ENCODE measurements around the gene SYT15B. TPM values are rescaled to one million over a fixed set of nuclear protein-coding genes. Genes with fewer than 3 reads are reported as not detected.
"Not testable (repeated sequence)": the region's sequence is repeated elsewhere in the genome, so short reads cannot be mapped to it uniquely, and the experiment has no call there.

SYT15B gene
- total RNA-seq (1 to 10 TPM; 1.8 to 2.7 TPM), polyA plus RNA-seq (ENCODE audit: insufficient read length in 2 of 2) (10 to 100 TPM in 1 of 2 donors, 1 to 10 TPM in 1; 7.3 to 10.8 TPM)
- long read RNA-seq, donor 1 = 0 reads
- long read RNA-seq, donor 2 = 0 reads
- long read RNA-seq, donor 3 = 0 reads
- long read RNA-seq, donor 4 = 0 reads

- not testable (repeated sequence) for DNase-seq (ENCODE audit: low read depth in 4 of 6, low spot score in 6 of 6); H3K27me3 ChIP-seq (ENCODE audit: control insufficient read depth, insufficient read depth, low read length); H3K4me1 ChIP-seq (ENCODE audit: control insufficient read depth, insufficient read depth, low read length); H3K4me3 ChIP-seq (ENCODE audit: low read depth, low read length); H3K27ac ChIP-seq (ENCODE audit: low read depth, low read length); H3K36me3 ChIP-seq (ENCODE audit: control insufficient read depth, insufficient read depth, low read length); H3K9me3 ChIP-seq (ENCODE audit: control insufficient read depth, insufficient read depth, low read length)
- 36% methylated on average over 6 of the region's 33 CpGs for WGBS (ENCODE audit: insufficient coverage)
Measured at GRCh38 chr10:47763554-47764175, at the start of gene SYT15B. Gene SYT15B, minus strand, starts transcription at chr10:47763592. Its CDS starts 952 bp downstream, at chr10:47762640.

- not testable (repeated sequence) for H3K4me3 ChIP-seq (ENCODE audit: low read depth, low read length); H3K9me3 ChIP-seq (ENCODE audit: control insufficient read depth, insufficient read depth, low read length); H3K4me1 ChIP-seq (ENCODE audit: control insufficient read depth, insufficient read depth, low read length); H3K27me3 ChIP-seq (ENCODE audit: control insufficient read depth, insufficient read depth, low read length); DNase-seq (ENCODE audit: low read depth in 4 of 6, low spot score in 6 of 6); H3K27ac ChIP-seq (ENCODE audit: low read depth, low read length); H3K36me3 ChIP-seq (ENCODE audit: control insufficient read depth, insufficient read depth, low read length)
- no CpG with 5 or more reads among the region's 4 CpGs for WGBS (ENCODE audit: insufficient coverage)
Measured at GRCh38 chr10:47779590-47779989, 16.2 kb upstream of the SYT15B start.

- peak in 4 of 6 donors; percentile 9 to 77 (median 38) for DNase-seq (ENCODE audit: low read depth in 4 of 6, low spot score in 6 of 6)
- 0% methylated on average over 1 of the region's 6 CpGs for WGBS (ENCODE audit: insufficient coverage)
- H3K4me1 ChIP-seq (ENCODE audit: control insufficient read depth, insufficient read depth, low read length) = not testable (repeated sequence)
Measured at GRCh38 chr10:47775361-47776231, 12.2 kb upstream of the SYT15B start.

GRCh38 chr10:47770745-47771144, 7.4 kb upstream of the SYT15B start:
- not testable (repeated sequence) for H3K27me3 ChIP-seq (ENCODE audit: control insufficient read depth, insufficient read depth, low read length); DNase-seq (ENCODE audit: low read depth in 4 of 6, low spot score in 6 of 6); H3K27ac ChIP-seq (ENCODE audit: low read depth, low read length); H3K4me1 ChIP-seq (ENCODE audit: control insufficient read depth, insufficient read depth, low read length); H3K4me3 ChIP-seq (ENCODE audit: low read depth, low read length); H3K36me3 ChIP-seq (ENCODE audit: control insufficient read depth, insufficient read depth, low read length); H3K9me3 ChIP-seq (ENCODE audit: control insufficient read depth, insufficient read depth, low read length)
- no CpG with 5 or more reads among the region's 2 CpGs for WGBS (ENCODE audit: insufficient coverage)

More at GRCh38 chr10:47775361-47776231, 12.2 kb upstream of the SYT15B start:
- H3K9me3 ChIP-seq (ENCODE audit: control insufficient read depth, insufficient read depth, low read length); H3K4me3 ChIP-seq (ENCODE audit: low read depth, low read length); H3K27ac ChIP-seq (ENCODE audit: low read depth, low read length); H3K36me3 ChIP-seq (ENCODE audit: control insufficient read depth, insufficient read depth, low read length); H3K27me3 ChIP-seq (ENCODE audit: control insufficient read depth, insufficient read depth, low read length): not testable (repeated sequence)

- not testable (repeated sequence) for H3K27me3 ChIP-seq (ENCODE audit: control insufficient read depth, insufficient read depth, low read length); H3K27ac ChIP-seq (ENCODE audit: low read depth, low read length); DNase-seq (ENCODE audit: low read depth in 4 of 6, low spot score in 6 of 6); H3K36me3 ChIP-seq (ENCODE audit: control insufficient read depth, insufficient read depth, low read length); H3K9me3 ChIP-seq (ENCODE audit: control insufficient read depth, insufficient read depth, low read length); H3K4me3 ChIP-seq (ENCODE audit: low read depth, low read length); H3K4me1 ChIP-seq (ENCODE audit: control insufficient read depth, insufficient read depth, low read length)
- WGBS (ENCODE audit: insufficient coverage) = 80% methylated on average over 1 of the region's 7 CpGs
Measured at GRCh38 chr10:47768578-47769115, 5.3 kb upstream of the SYT15B start.

GRCh38 chr10:47768085-47768484, 4.7 kb upstream of the SYT15B start:
- H3K27me3 ChIP-seq (ENCODE audit: control insufficient read depth, insufficient read depth, low read length); H3K4me1 ChIP-seq (ENCODE audit: control insufficient read depth, insufficient read depth, low read length); H3K36me3 ChIP-seq (ENCODE audit: control insufficient read depth, insufficient read depth, low read length); H3K4me3 ChIP-seq (ENCODE audit: low read depth, low read length); H3K9me3 ChIP-seq (ENCODE audit: control insufficient read depth, insufficient read depth, low read length); H3K27ac ChIP-seq (ENCODE audit: low read depth, low read length): not testable (repeated sequence)
- WGBS (ENCODE audit: insufficient coverage) = no CpG with 5 or more reads among the region's 3 CpGs
- DNase-seq (ENCODE audit: low read depth in 4 of 6, low spot score in 6 of 6) = peak in 2 of 6 donors; percentile 0 to 3

- H3K27ac ChIP-seq (ENCODE audit: low read depth, low read length); H3K27me3 ChIP-seq (ENCODE audit: control insufficient read depth, insufficient read depth, low read length); H3K4me1 ChIP-seq (ENCODE audit: control insufficient read depth, insufficient read depth, low read length); H3K9me3 ChIP-seq (ENCODE audit: control insufficient read depth, insufficient read depth, low read length); H3K4me3 ChIP-seq (ENCODE audit: low read depth, low read length); H3K36me3 ChIP-seq (ENCODE audit: control insufficient read depth, insufficient read depth, low read length); DNase-seq (ENCODE audit: low read depth in 4 of 6, low spot score in 6 of 6): not testable (repeated sequence)
- 29% methylated on average over 1 of the region's 5 CpGs for WGBS (ENCODE audit: insufficient coverage)
Measured at GRCh38 chr10:47767236-47767635, 3.8 kb upstream of the SYT15B start.

- H3K27ac ChIP-seq (ENCODE audit: low read depth, low read length); H3K9me3 ChIP-seq (ENCODE audit: control insufficient read depth, insufficient read depth, low read length); H3K4me1 ChIP-seq (ENCODE audit: control insufficient read depth, insufficient read depth, low read length); H3K4me3 ChIP-seq (ENCODE audit: low read depth, low read length); H3K27me3 ChIP-seq (ENCODE audit: control insufficient read depth, insufficient read depth, low read length); H3K36me3 ChIP-seq (ENCODE audit: control insufficient read depth, insufficient read depth, low read length); DNase-seq (ENCODE audit: low read depth in 4 of 6, low spot score in 6 of 6): not testable (repeated sequence)
- WGBS (ENCODE audit: insufficient coverage) = no CpG with 5 or more reads among the region's 4 CpGs
Measured at GRCh38 chr10:47765232-47765631, 1.8 kb upstream of the SYT15B start.

- not testable (repeated sequence) for H3K4me3 ChIP-seq (ENCODE audit: low read depth, low read length)
Measured at GRCh38 chr10:47762674-47763553, 478 bp downstream of the SYT15B start.

More at GRCh38 chr10:47762674-47763553, 478 bp downstream of the SYT15B start:
- H3K27ac ChIP-seq (ENCODE audit: low read depth, low read length); H3K4me1 ChIP-seq (ENCODE audit: control insufficient read depth, insufficient read depth, low read length); H3K36me3 ChIP-seq (ENCODE audit: control insufficient read depth, insufficient read depth, low read length); H3K9me3 ChIP-seq (ENCODE audit: control insufficient read depth, insufficient read depth, low read length); H3K27me3 ChIP-seq (ENCODE audit: control insufficient read depth, insufficient read depth, low read length): not testable (repeated sequence)
- WGBS (ENCODE audit: insufficient coverage) = 0% methylated on average over 23 of the region's 80 CpGs
- peak in 2 of 6 donors; percentile 1 for DNase-seq (ENCODE audit: low read depth in 4 of 6, low spot score in 6 of 6)

Data from spinal cord (tissue), 10 donors.